ENCODE results near the gene XYLT1.

The XYLT1 gene

GRCh38 chr16:17215306-17215705 lies 255.5 kb downstream of the XYLT1 start:
- DNase-seq: no peak

GRCh38 chr16:17213974-17214373 lies 256.8 kb downstream of the XYLT1 start:
- no peak for DNase-seq

DNA sequence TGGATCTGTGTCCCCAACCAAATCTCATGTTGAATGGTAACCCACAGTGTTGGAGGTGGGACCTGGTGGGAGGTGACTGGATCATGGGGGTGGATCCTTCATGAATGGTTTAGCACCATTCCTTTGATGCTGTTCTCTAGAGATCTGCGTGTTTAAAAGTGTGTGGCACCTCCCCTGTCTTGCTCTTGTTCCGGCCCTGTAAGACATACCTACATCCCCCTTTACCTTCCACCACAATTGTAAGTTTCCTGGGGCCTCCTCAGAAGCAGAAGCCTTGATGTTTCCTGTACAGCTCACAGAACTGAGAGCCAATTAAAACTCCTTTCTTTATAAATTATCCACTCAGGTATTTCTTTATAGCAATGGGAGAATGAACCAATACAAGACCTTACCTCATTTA lies 257.7 kb downstream of the XYLT1 start:
- DNase-seq: no peak

GRCh38 chr16:17212606-17213005 lies 258.2 kb downstream of the XYLT1 start:
- DNase-seq: no peak

DNA sequence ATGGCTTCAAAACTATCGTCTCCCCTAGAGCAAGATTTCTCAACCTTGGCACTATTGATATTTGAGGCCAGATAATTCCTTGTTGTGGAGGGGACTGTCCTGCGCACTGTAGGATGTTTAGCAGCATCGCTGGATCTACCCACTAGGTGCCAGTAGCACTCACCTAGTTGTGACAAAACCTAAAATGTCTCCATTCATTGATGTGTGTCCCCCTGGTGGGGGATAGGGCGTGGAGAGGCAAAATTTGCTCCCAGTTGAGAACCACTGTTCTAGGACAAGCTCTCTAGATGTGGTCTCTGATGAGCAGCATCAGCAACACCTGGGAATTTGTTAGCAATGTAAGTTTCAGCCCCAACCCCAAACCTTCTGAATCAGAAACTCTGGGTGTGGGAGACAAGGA lies 259.0 kb downstream of the XYLT1 start:
- DNase-seq: no peak

DNA sequence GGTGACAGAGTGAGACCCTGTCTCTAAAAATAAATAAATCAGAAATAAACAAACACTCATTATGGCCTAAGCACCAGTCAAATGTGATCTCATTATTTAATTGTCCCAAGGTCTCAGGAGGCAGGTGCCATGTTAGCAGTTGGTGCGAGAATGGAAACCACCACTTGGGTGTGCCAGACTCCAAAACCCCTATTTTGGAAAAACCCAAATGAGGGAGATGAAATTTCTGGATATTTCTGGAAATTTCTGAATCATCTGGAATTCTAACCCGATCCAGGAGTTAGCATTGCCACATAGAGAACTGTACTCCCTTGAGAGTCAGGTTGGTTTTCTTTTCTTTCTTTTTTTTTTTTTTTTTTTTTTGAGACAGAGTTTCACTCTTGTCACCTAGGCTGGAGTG lies 264.0 kb downstream of the XYLT1 start:
- DNase-seq: no peak

DNA sequence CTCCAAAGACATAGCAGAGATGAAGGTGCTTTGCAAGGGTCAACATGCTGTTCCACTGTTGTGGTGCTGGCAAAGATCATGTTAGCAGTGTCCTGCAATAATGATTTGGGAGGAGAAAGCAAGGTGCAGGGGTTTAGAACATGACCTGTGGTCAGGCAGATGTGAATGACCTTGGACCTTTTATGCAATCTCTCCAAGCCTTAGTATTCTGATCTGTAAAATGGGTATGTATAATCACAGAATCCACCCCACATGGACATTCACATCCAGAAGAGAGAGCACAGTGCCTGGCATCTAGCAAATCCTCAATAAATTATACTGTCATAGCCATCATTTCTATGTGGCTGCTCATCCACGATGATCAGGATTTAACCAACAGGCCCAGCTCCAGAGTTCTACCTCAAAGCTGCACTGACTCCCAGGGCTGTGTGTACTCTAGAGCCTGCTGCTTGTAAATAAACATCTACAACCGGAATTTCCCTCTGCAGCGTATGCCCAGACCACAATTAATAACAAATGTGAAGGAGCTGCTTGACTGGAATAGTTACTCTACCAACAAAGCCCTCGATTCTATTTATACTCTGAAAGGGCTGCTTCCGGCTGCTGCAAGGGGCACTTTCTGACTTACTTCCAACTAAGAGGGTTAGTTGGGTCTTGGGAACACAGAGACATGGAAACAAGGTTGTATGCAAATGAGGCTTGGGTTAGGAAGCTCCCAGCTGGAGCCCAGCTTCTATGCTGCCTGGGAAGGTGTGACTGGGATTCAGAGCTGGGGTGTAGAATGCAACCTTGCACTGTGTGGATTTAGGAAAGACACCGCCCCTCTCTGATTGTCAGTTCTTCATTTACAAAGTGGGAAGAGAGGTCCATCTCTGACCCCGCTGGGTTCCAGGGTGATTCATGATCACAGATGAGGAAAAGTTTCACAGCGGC lies 265.2 kb downstream of the XYLT1 start:
- no peak for DNase-seq

DNA sequence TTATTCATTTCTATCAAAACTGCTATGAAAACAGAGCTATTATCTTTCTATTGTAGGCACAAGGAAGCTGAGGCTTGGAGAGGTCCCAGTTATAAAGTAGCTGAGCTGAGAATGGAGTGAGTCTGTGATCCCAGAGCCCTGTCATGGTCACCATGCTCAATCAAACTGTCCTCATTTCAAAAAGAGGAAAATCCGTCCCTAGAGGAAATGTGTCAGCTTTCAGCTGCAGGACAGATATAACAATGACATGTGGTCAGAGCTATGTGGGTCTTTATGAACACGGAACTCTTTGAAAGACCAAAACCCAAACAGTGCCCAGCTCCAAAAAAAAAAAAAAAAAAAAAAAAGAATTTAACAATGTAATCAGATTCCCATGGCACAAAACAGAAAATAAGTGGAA lies 266.1 kb downstream of the XYLT1 start:
- DNase-seq: no peak

DNA sequence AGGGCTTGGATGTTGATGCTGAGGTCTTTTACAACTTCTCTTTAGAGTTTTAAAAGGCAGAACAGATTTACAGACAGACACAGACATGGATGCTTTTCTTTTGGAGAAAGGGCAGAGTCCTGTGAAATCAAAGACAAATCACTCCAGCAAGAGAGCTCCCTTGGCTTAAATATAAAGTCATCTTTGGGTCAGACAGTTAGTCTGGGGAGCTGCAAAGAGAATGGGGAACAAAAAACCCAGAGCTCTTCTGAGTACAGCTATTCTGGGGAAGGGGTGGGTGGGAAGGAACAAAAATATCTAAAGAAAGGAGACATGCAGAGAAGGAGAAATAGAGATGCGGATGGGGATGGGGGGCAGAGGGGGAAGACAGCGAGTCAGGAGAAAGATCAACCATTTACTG lies 266.6 kb downstream of the XYLT1 start:
- DNase-seq: no peak

DNA sequence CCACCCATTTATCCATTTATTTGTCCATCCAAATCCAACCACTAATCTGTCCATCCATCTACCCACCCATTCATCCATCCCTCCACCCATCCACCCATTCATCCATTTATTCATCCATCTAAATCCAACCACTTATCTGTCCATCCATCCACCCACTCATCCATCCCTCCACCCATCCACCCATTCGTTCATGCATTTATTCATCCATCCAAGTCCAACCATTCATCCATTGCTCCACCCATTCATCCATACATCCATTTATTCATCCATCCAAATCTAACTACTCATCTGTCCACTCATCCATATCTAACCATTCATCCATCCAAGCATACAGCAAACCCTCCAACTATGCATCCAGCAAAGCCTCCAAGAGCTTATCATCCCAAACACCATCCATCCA lies 267.3 kb downstream of the XYLT1 start:
- no peak for DNase-seq

DNA sequence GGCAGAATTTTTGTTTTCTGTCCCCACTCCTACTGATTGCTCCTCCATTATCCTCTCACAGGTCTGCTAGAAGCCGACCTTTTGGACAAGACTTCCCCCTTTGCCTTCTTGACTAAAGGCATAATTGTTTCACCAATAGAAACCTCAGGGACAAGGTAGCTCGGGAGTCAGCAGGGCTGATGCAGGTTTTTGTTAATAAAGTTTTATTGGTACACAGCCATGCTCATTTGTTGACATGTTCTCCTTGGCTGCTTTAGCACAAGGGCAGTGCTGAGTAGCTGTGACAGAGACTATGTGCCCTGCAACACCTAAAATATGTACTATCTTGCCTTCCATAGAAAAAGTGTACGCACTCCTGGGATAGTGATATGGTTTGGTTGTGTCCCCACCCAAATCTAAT lies 271.6 kb downstream of the XYLT1 start:
- no peak for DNase-seq

DNA sequence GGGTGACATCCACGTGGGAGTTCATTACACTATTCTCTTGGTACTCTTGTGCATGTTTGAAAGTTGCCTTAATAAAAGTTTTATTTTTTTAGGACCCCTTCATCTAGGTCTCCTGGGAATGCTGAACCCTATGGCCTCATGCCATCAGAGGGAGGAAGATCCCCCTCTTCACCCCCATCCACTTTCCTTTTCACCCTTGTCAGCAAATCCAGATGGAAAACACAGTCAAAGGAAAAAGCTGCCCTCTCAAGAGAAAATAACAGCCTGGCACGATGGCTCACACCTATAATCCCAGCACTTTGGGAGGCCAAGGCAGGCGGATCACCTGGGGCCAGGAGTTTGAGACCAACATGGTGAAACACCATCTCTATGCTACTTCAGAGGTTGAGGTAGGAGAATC lies 274.2 kb downstream of the XYLT1 start:
- no peak for DNase-seq

DNA sequence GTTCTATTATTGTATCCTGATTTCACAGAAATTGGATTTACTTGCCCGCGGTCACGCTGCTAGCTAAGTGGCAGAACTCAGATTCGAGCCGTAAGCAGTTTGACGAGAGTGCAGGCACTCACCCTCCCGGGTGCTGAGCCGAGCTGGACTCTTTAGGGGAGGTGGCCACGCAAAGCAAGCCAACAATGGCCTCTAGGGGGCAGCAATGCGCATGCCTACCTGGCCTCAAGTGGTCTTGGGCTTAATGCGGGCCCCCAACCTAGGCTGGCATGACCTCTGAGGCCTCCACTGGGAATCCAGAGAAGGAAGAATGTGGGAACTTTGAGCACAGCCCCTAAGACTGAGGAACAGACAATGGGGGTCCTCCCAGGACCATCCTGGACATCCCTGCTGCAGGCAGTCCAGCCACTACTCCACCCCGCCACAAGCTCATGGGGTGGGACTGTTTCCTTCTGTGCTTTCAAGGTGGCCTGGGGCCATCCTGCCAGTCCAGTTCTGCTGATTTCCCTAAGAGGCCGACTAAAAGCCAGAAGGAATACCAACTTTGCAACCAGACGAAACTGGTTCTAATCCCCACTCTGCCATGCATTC lies 276.5 kb downstream of the XYLT1 start:
- DNase-seq: no peak

GRCh38 chr16:17193566-17194100 lies 277.1 kb downstream of the XYLT1 start:
- DNase-seq: peak; percentile 63

GRCh38 chr16:17184026-17184425 lies 286.7 kb downstream of the XYLT1 start:
- no peak for DNase-seq

DNA sequence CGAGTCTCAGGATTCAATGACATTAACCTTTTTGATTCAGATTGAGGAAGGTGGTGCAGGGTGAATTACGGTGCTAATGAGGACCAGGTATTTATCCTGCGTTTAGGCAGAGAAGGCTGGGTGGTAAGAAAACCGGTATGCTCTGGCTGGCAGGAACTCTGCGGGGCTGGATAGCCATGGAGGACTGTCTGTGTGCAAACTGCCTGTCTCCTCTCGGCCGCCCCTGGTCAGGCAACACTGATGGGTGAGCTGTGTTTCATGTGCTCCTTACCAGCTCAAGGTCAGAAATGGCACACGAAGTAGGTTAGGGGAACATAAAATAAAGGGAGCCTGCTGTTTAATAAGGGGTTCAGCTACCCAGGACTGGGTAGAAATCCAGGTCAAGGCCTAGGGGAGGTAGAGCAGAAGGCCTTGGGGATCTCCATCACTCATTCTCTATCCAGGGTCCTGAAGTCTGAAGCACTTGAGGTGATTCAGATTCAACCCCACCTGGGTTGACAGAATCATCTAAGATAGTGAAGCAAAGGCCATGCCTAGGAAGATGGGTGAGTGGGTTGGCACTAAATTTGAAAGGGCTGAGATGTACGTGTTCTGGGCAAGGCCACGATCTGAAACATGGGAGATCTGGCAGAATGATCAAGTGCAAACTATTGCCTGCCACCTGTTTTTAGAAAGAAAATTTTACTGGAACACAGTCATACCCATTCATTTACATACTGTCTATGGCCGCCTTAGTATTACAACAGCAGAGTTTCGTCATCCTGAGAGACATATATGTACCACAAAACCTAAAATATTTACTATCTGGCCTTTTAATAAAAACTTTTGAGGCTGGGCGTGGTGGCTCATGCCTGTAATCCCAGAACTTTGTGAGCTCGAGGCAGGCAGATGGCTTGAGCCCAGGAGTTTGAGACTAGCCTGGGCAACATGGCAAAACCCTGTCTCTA lies 292.5 kb downstream of the XYLT1 start:
- no peak for DNase-seq

DNA sequence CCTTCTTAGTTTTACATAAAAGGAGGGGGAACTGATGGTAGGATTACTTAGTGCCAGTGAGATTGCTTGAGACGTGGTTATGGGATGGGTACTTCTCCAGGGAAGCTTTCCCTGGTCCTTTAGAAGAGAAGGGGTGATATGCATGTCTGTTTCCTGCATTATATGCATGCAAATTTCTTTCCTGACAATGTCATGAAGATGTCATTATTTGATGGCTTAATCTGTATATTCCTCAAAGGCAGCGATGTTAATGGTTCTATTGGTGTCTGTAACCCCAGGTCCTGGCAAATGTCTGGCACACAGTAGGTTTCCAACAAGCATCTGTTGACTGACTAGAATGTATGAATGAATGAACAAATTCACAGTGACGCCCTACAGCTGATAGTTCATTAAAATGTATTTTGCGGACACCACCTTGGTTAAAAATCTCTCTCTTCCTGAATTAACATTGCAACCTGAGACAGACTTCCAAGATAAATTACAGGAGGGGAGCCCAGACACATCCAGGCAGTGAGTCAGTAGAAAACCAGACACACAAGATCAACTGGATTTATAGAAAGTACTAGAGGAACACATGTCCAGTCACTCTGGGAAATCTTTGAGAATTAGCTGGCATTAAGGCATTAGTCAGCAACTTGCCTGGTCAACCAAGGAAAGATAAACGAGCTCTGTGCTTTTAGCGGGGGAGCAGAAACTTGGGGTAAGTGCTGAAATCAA lies 293.4 kb downstream of the XYLT1 start:
- no peak for DNase-seq

- DNase-seq: no peak
These were observed 294.6 kb downstream of the XYLT1 start for GRCh38 chr16:17176199-17176598.

- DNase-seq: no peak
These were observed 297.5 kb downstream of the XYLT1 start for GRCh38 chr16:17173281-17173680.

GRCh38 chr16:17171250-17172143 lies 299.3 kb downstream of the XYLT1 start:
- DNase-seq: no peak

GRCh38 chr16:17170435-17170834 lies 300.3 kb downstream of the XYLT1 start:
- DNase-seq: no peak
